Astrocyte (in vitro differentiated cells and primary cell): ENCODE measurements around the gene ATP5PO. TPM values are rescaled to one million over a fixed set of nuclear protein-coding genes. Genes with fewer than 3 reads are reported as not detected.
A peak's percentile ranks its signal among the peaks of the same experiment; 100 is the strongest.

Experiments
- DNase-seq: peaks from one replicate; pipeline ENCODE4 v3.0.0-alpha.2; 2010; ENCODE audit warnings: low read depth
- FAIRE-seq: peaks from 2 replicates; lab custom pipeline; 2011; peaks lifted over from hg19 to GRCh38; lab: Jason Lieb, UNC
- H2AFZ ChIP-seq: 2 replicates; pipeline ENCODE4 v1.6.0; 2012; ENCODE audit warnings: low read depth, low read length, inconsistent platforms
- H3K27ac ChIP-seq: 2 replicates; pipeline ENCODE4 v1.5.1; 2011; ENCODE audit warnings: low read depth, low read length, inconsistent platforms
- H3K27me3 ChIP-seq: 2 replicates; pipeline ENCODE4 v1.6.0; 2011; ENCODE audit warnings: low read length, inconsistent platforms; ENCODE audit not compliant: insufficient read depth
- H3K36me3 ChIP-seq: 2 replicates; pipeline ENCODE4 v1.5.1; 2011; ENCODE audit warnings: low read length, inconsistent platforms; ENCODE audit not compliant: insufficient read depth
- H3K4me1 ChIP-seq: 2 replicates; pipeline ENCODE4 v1.5.1; 2011; ENCODE audit warnings: low read length, inconsistent platforms; ENCODE audit not compliant: insufficient read depth
- H3K4me2 ChIP-seq: 2 replicates; pipeline ENCODE4 v1.6.0; 2012; ENCODE audit warnings: low read length, inconsistent platforms
- H3K4me3 ChIP-seq: 2 replicates; pipeline ENCODE4 v1.5.1; 2011; ENCODE audit warnings: low read depth, mild to moderate bottlenecking, low read length, inconsistent platforms; ENCODE audit not compliant: insufficient read depth
- H3K79me2 ChIP-seq: 2 replicates; pipeline ENCODE4 v1.6.0; 2012; ENCODE audit warnings: mild to moderate bottlenecking, low read length, inconsistent platforms; ENCODE audit not compliant: insufficient read depth
- H3K9ac ChIP-seq: 2 replicates; pipeline ENCODE4 v1.6.0; 2012; ENCODE audit warnings: mild to moderate bottlenecking, low read length, inconsistent platforms
- H3K9me3 ChIP-seq: 2 replicates; pipeline ENCODE4 v1.5.1; 2012; ENCODE audit warnings: low read depth, mild to moderate bottlenecking, low read length, inconsistent platforms; ENCODE audit not compliant: insufficient read depth
- H4K20me1 ChIP-seq: 2 replicates; pipeline ENCODE4 v1.6.0; 2012; ENCODE audit warnings: low read length, inconsistent platforms; ENCODE audit not compliant: insufficient read depth
- H3K27ac Mint-ChIP-seq: one replicate; pipeline ENCODE4 v1.8.0; 2021; ENCODE audit warnings: mild to moderate bottlenecking, mixed read lengths; ENCODE audit not compliant: unreplicated experiment
- H3K27me3 Mint-ChIP-seq: one replicate; pipeline ENCODE4 v1.8.0; 2021; ENCODE audit warnings: low read depth, mixed read lengths; ENCODE audit not compliant: unreplicated experiment
- H3K36me3 Mint-ChIP-seq: one replicate; pipeline ENCODE4 v1.8.0; 2021; ENCODE audit warnings: low read depth, mixed read lengths; ENCODE audit not compliant: unreplicated experiment
- H3K4me1 Mint-ChIP-seq: one replicate; pipeline ENCODE4 v1.8.0; 2021; ENCODE audit warnings: low read depth, mixed read lengths; ENCODE audit not compliant: unreplicated experiment
- H3K4me3 Mint-ChIP-seq: one replicate; pipeline ENCODE4 v1.8.0; 2021; ENCODE audit warnings: mild to moderate bottlenecking, moderate library complexity, mixed read lengths; ENCODE audit not compliant: unreplicated experiment
- H3K9me3 Mint-ChIP-seq: one replicate; pipeline ENCODE4 v1.8.0; 2021; ENCODE audit warnings: mild to moderate bottlenecking, mixed read lengths; ENCODE audit not compliant: unreplicated experiment
- EZH2 ChIP-seq: IDR thresholded peaks from 2 replicates; pipeline ENCODE4 v1.6.1; 2012; ENCODE audit warnings: mild to moderate bottlenecking, low read length, inconsistent platforms; ENCODE audit not compliant: insufficient read depth
- total RNA-seq: library from RNA; stranded (reverse); gene quantifications from 2 replicates; pipeline ENCODE4 v1.2.1, GENCODE V29; 2021
- TF ChIP-seq, protein P1 (sequence below): IDR thresholded peaks from 2 replicates; pipeline ENCODE4 v1.5.1; 2011; ENCODE audit warnings: low read depth, mild to moderate bottlenecking, inconsistent platforms, low read length, moderate library complexity; ENCODE audit not compliant: insufficient read depth

Gene ATP5PO
- total RNA-seq, 1 donor from 2014 or later: 171 TPM

DNA sequence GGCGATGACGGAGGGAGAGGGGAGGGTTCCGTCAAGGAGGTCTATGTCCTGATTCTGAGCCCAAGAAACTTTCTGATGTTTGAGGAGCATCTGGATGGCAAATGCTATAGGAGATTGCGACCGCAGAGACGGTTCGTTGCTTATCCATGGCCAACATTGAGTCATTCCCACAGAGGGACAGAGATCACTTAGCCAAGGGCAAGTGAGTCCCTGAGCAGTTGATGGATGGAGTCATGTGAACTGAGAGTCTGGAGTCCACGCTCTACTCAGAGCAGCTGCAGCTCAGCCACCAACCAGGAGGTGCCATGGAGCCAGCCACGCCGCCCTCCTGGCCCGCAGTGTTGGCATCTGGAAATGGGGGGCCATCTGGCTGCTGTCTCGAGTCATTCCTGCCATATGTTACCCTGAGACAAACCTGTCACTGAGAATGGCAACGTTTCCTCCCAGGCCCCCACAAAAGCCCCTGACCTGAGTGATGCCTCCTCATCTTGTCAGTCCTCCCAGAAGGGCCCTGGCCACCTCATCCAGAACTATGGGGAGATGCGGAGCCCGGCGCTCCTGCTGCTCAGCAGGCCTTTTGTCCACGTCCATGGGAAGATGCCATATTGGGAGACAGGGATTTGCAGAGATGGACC lies 58.6 kb downstream of the ATP5PO start:
- Mint-ChIP-seq H3K4me3 (no peak overlapping the region), H3K27ac (no peak overlapping the region), H3K36me3 (no peaks in the 10 kb centered on the region), H3K27me3 (peaks cover 16% of the 10 kb centered on the region), H3K4me1 (peaks cover 5% of the 10 kb centered on the region), H3K9me3 (peaks cover 3% of the 10 kb centered on the region)
- no peak overlapping the region for H3K4me2 ChIP-seq
- no peak overlapping the region for H3K9ac ChIP-seq
- H3K4me1 ChIP-seq: no peaks in the 10 kb centered on the region
- no peaks in the 10 kb centered on the region for H4K20me1 ChIP-seq
- H3K27ac ChIP-seq: no peak overlapping the region
- FAIRE-seq (no peak), DNase-seq (no peak)
- H2AFZ ChIP-seq: no peak overlapping the region
- no peaks in the 10 kb centered on the region for H3K9me3 ChIP-seq
- no peak overlapping the region for H3K4me3 ChIP-seq
- no peaks in the 10 kb centered on the region for H3K36me3 ChIP-seq
- H3K27me3 ChIP-seq: peaks cover 3% of the 10 kb centered on the region
- H3K79me2 ChIP-seq: no peaks in the 10 kb centered on the region
- TF ChIP-seq, protein P1, sequence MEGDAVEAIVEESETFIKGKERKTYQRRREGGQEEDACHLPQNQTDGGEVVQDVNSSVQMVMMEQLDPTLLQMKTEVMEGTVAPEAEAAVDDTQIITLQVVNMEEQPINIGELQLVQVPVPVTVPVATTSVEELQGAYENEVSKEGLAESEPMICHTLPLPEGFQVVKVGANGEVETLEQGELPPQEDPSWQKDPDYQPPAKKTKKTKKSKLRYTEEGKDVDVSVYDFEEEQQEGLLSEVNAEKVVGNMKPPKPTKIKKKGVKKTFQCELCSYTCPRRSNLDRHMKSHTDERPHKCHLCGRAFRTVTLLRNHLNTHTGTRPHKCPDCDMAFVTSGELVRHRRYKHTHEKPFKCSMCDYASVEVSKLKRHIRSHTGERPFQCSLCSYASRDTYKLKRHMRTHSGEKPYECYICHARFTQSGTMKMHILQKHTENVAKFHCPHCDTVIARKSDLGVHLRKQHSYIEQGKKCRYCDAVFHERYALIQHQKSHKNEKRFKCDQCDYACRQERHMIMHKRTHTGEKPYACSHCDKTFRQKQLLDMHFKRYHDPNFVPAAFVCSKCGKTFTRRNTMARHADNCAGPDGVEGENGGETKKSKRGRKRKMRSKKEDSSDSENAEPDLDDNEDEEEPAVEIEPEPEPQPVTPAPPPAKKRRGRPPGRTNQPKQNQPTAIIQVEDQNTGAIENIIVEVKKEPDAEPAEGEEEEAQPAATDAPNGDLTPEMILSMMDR: no peak
- no peak for TF ChIP-seq EZH2

DNA sequence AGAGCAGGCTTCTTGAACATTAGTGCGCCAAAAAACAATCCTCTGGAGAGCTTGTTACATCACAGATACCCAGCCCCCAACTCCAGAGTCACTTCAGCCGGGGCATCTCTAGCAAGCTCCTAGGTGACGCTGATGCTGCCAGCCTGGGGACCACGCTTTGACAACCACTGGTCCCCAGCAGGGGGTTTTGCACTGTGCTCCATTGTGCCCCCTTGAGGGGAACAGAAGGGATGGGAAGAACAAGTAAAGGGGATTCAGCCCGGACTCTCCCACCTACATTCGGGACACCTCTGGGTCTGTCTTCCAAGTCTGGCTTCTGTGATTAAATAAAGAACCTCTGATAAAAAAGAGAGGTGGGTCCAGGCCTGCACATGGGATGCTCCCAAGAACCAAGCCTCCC lies 60.4 kb downstream of the ATP5PO start:
- H3K27ac ChIP-seq: no peak overlapping the region
- H3K27me3 ChIP-seq: peaks cover 3% of the 10 kb centered on the region
- H4K20me1 ChIP-seq: no peaks in the 10 kb centered on the region
- no peak for FAIRE-seq
- peaks cover 3% of the 10 kb centered on the region for H3K9me3 Mint-ChIP-seq
- no peak overlapping the region for H3K27ac Mint-ChIP-seq
- no peak for TF ChIP-seq EZH2
- no peak overlapping the region for H3K4me3 ChIP-seq
- no peak overlapping the region for H3K4me3 Mint-ChIP-seq
- peaks cover 19% of the 10 kb centered on the region for H3K27me3 Mint-ChIP-seq
- H3K4me1 ChIP-seq: no peaks in the 10 kb centered on the region
- H3K36me3 ChIP-seq: no peaks in the 10 kb centered on the region
- H3K9ac ChIP-seq: no peak overlapping the region
- H3K4me2 ChIP-seq: no peak overlapping the region
- no peaks in the 10 kb centered on the region for H3K36me3 Mint-ChIP-seq
- peaks cover 5% of the 10 kb centered on the region for H3K4me1 Mint-ChIP-seq
- no peak for DNase-seq
- no peaks in the 10 kb centered on the region for H3K9me3 ChIP-seq
- no peaks in the 10 kb centered on the region for H3K79me2 ChIP-seq
- no peak overlapping the region for H2AFZ ChIP-seq

DNA sequence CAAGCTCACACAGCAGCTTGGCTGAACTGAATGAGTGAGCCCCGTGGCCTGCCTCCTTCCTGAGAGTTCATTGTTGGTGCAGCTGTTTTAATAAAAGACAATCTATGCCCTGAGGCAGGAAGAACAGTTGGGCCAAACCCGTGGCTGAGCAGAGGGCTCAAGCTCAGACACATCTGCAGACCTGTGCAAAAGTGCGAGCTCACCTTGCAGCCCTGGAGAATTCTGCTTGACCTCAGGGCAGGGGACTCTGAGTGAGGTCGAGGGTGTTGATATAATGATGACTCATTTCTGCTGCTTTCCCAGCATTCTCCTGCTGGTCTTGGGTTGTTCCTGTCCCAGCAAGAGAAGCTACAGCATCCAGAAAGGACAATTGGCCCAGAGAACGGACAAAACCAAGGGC lies 61.0 kb downstream of the ATP5PO start:
- no peaks in the 10 kb centered on the region for H3K36me3 Mint-ChIP-seq
- no peak for FAIRE-seq
- TF ChIP-seq, protein P1: no peak
- TF ChIP-seq EZH2: no peak
- H4K20me1 ChIP-seq: no peaks in the 10 kb centered on the region
- no peaks in the 10 kb centered on the region for H3K4me1 ChIP-seq
- no peaks in the 10 kb centered on the region for H3K79me2 ChIP-seq
- H3K9ac ChIP-seq: no peak overlapping the region
- H3K4me3 Mint-ChIP-seq: peak overlapping the region; percentile 21
- no peak overlapping the region for H3K27ac Mint-ChIP-seq
- DNase-seq: no peak
- no peaks in the 10 kb centered on the region for H3K9me3 ChIP-seq
- no peaks in the 10 kb centered on the region for H3K36me3 ChIP-seq
- no peak overlapping the region for H3K4me2 ChIP-seq
- H2AFZ ChIP-seq: no peak overlapping the region
- H3K9me3 Mint-ChIP-seq: peaks cover 3% of the 10 kb centered on the region
- peaks cover 17% of the 10 kb centered on the region for H3K27me3 Mint-ChIP-seq
- no peak overlapping the region for H3K4me3 ChIP-seq
- peaks cover 3% of the 10 kb centered on the region for H3K27me3 ChIP-seq
- H3K27ac ChIP-seq: no peak overlapping the region
- H3K4me1 Mint-ChIP-seq: peaks cover 5% of the 10 kb centered on the region

Other genes with a start within 250 kb of the ATP5PO start
- gene MRPS6, start 157.8 kb upstream of the ATP5PO start, total RNA-seq: 57.8 and 67.5 TPM in 2 replicates
- 17.8 and 22.1 TPM in 2 replicates for gene SLC5A3, start 157.8 kb upstream of the ATP5PO start, total RNA-seq